CD14-positive monocyte (primary cell): Measurements from ENCODE around the gene LRRC47. TPM values are rescaled to one million over a fixed set of nuclear protein-coding genes. Genes with fewer than 3 reads are reported as not detected.
"Not testable (repeated sequence)": the region's sequence is repeated elsewhere in the genome, so short reads cannot be mapped to it uniquely, and the experiment has no call there.

Experiments used
- DNase-seq, 3 donors: peaks; one replicate each; pipeline ENCODE4 v3.0.0-alpha.2; 2011 to 2022
- H2AFZ ChIP-seq: 2 replicates; pipeline ENCODE4 v1.6.0; 2012; ENCODE audit warnings: mild to moderate bottlenecking, low read depth, low read length, inconsistent platforms; ENCODE audit not compliant: insufficient read depth, poor library complexity, severe bottlenecking
- H3K27ac ChIP-seq, 2 donors: 1 replicate in 1 of 2; 2 replicates in 1 of 2; pipeline ENCODE4 v1.5.1; 2012 to 2013; ENCODE audit warnings: low read length in 2 of 2, control low read depth in 1 of 2, inconsistent platforms in 1 of 2, low read depth in 1 of 2, mild to moderate bottlenecking in 1 of 2
- H3K27me3 ChIP-seq, 2 donors: one replicate each; pipeline versions ENCODE4 v1.6.0 to v1.6.1; 2011 to 2013; ENCODE audit warnings: low read length in 2 of 2; ENCODE audit not compliant: control insufficient read depth in 2 of 2, insufficient read depth in 2 of 2
- H3K36me3 ChIP-seq, 2 donors: replicated peaks in 1 of 2; 1 replicate in 1 of 2; 2 replicates in 1 of 2; pipeline versions ENCODE4 v1.5.1 to v1.6.1; 2012 to 2013; ENCODE audit warnings: low read length in 2 of 2, control low read depth in 1 of 2, inconsistent platforms in 1 of 2, mild to moderate bottlenecking in 1 of 2; ENCODE audit not compliant: insufficient read depth in 2 of 2, control insufficient read depth in 1 of 2
- H3K4me1 ChIP-seq, 2 donors: 1 replicate in 1 of 2; 2 replicates in 1 of 2; pipeline versions ENCODE4 v1.5.1 to v1.6.1; 2012 to 2013; ENCODE audit warnings: low read length in 2 of 2, control low read depth in 1 of 2, inconsistent platforms in 1 of 2, mild to moderate bottlenecking in 1 of 2, moderate library complexity in 1 of 2; ENCODE audit not compliant: insufficient read depth in 2 of 2, control insufficient read depth in 1 of 2
- H3K4me2 ChIP-seq: replicated peaks from 2 replicates; pipeline ENCODE3; 2012; ENCODE audit warnings: low read length, moderate library complexity, mild to moderate bottlenecking; ENCODE audit not compliant: poor library complexity, severe bottlenecking; ENCODE audit errors: extremely low read depth
- H3K4me3 ChIP-seq, 3 experiments: fragments of 200-600 bp in 1 of 3; sonication (generic) in 1 of 3; replicated peaks in 1 of 3; 1 replicate in 2 of 3; 2 replicates in 1 of 3; pipeline ENCODE4 v1.5.1; 2011 to 2013; ENCODE audit warnings: low read length in 3 of 3, mild to moderate bottlenecking in 3 of 3, control low read depth in 2 of 3, low read depth in 2 of 3, inconsistent platforms in 1 of 3, moderate library complexity in 1 of 3
- H3K79me2 ChIP-seq: 2 replicates; pipeline ENCODE4 v1.6.0; 2012; ENCODE audit warnings: mild to moderate bottlenecking, control low read depth, inconsistent platforms, low read length, moderate library complexity; ENCODE audit not compliant: insufficient read depth
- H3K9ac ChIP-seq: 2 replicates; pipeline ENCODE4 v1.6.0; 2017; ENCODE audit warnings: low read length, mild to moderate bottlenecking; ENCODE audit not compliant: insufficient read depth, poor library complexity, severe bottlenecking
- H3K9me3 ChIP-seq, 2 donors: replicated peaks in 1 of 2; 1 replicate in 1 of 2; 2 replicates in 1 of 2; pipeline versions ENCODE4 v1.5.1 to v1.6.1; 2012 to 2013; ENCODE audit warnings: low read length in 2 of 2, control low read depth in 1 of 2; ENCODE audit not compliant: control insufficient read depth in 1 of 2, insufficient read depth in 1 of 2
- H4K20me1 ChIP-seq: 2 replicates; pipeline ENCODE4 v1.6.0; 2012; ENCODE audit warnings: mild to moderate bottlenecking, low read length, control low read depth, moderate library complexity; ENCODE audit not compliant: insufficient read depth
- H3K27ac Mint-ChIP-seq, 7 donors: one replicate each; pipeline ENCODE4 v1.8.0; 2020; ENCODE audit warnings: mild to moderate bottlenecking in 7 of 7, mixed read lengths in 7 of 7, moderate library complexity in 6 of 7, inconsistent platforms in 2 of 7
- H3K27me3 Mint-ChIP-seq, 3 donors: one replicate each; pipeline ENCODE4 v1.8.0; 2021 to 2022; ENCODE audit warnings: low read depth in 3 of 3, mild to moderate bottlenecking in 3 of 3, mixed read lengths in 3 of 3, moderate library complexity in 3 of 3, inconsistent platforms in 1 of 3
- H3K36me3 Mint-ChIP-seq, 2 donors: one replicate each; pipeline ENCODE4 v1.8.0; 2020; ENCODE audit warnings: mixed read lengths in 2 of 2, inconsistent platforms in 1 of 2, mild to moderate bottlenecking in 1 of 2
- H3K4me1 Mint-ChIP-seq: one replicate; pipeline ENCODE4 v1.8.0; 2020; ENCODE audit warnings: mild to moderate bottlenecking, mixed read lengths
- H3K4me3 Mint-ChIP-seq, 2 donors: one replicate each; pipeline ENCODE4 v1.8.0; 2020; ENCODE audit warnings: mild to moderate bottlenecking in 2 of 2, mixed read lengths in 2 of 2, moderate library complexity in 1 of 2
- H3K9me3 Mint-ChIP-seq, 7 donors: one replicate each; pipeline ENCODE4 v1.8.0; 2020 to 2022; ENCODE audit warnings: mixed read lengths in 7 of 7, mild to moderate bottlenecking in 6 of 7, moderate library complexity in 6 of 7, inconsistent platforms in 2 of 7
- CTCF ChIP-seq: fragments of 200-600 bp; IDR thresholded peaks from one replicate; pipeline ENCODE4 v1.8.0; 2022; ENCODE audit warnings: antibody characterized with exemption, mild to moderate bottlenecking
- WGBS: methylation state at CpG from one replicate; pipeline ENCODE4 v1.1.5; 2013; ENCODE audit warnings: missing lambda C conversion rate; ENCODE audit not compliant: insufficient coverage; 5-methylcytosine and 5-hydroxymethylcytosine counted together
- intact Hi-C, 2 donors: fragments of 100-400 bp; cut with micrococcal nuclease; formaldehyde crosslinking; loops; one replicate each; pipeline versions ENCODE4 v1.15.0 to v1.15.1; 2023
- polyA plus RNA-seq, 3 donors: library from polyadenylated mRNA; depleted of rRNA in 1 of 3; unstranded in 2 of 3; stranded (reverse) in 1 of 3; fragments of 300-500 nt in 2 of 3; fragments of >200 nt in 1 of 3; fragmentation: Illumina TruSeq in 2 of 3; gene quantifications; 1 replicate in 2 of 3; 2 replicates in 1 of 3; pipeline ENCODE4 v1.2.3, GENCODE V29; 2012 to 2021

LRRC47 gene
- polyA plus RNA-seq, 3 donors: 17.8 to 24.8 (median 18.0) TPM

GRCh38 chr1:3750741-3751140, 45.6 kb downstream of the LRRC47 start:
- no peak overlapping the region for H3K4me3 Mint-ChIP-seq
- H3K79me2 ChIP-seq: no peaks in the 10 kb centered on the region
- H3K4me1 Mint-ChIP-seq: peaks cover 20% of the 10 kb centered on the region
- H3K9me3 ChIP-seq: no peaks in the 10 kb centered on the region
- H3K27ac ChIP-seq: no peak overlapping the region
- H2AFZ ChIP-seq: no peak overlapping the region
- H3K4me1 ChIP-seq: peaks cover 16 to 17% of the 10 kb centered on the region in 2 donors
- peaks cover 6 to 9% (median 6%) of the 10 kb centered on the region in 3 donors for H3K27me3 Mint-ChIP-seq
- no peak for TF ChIP-seq CTCF
- no peak for DNase-seq
- H4K20me1 ChIP-seq: no peaks in the 10 kb centered on the region
- no peak overlapping the region for H3K4me2 ChIP-seq
- no peak overlapping the region for H3K9ac ChIP-seq
- peaks cover 0 to 3% (median 0%) of the 10 kb centered on the region in 7 donors for H3K9me3 Mint-ChIP-seq
- no peaks in the 10 kb centered on the region for H3K36me3 Mint-ChIP-seq
- WGBS: 48% methylated on average over 2 of the region's 6 CpGs
- intact Hi-C loops: no loop called here
- no peaks in the 10 kb centered on the region for H3K36me3 ChIP-seq
- H3K4me3 ChIP-seq: no peak overlapping the region
- H3K27ac Mint-ChIP-seq: no peak overlapping the region
- H3K27me3 ChIP-seq: no peaks in the 10 kb centered on the region

DNA sequence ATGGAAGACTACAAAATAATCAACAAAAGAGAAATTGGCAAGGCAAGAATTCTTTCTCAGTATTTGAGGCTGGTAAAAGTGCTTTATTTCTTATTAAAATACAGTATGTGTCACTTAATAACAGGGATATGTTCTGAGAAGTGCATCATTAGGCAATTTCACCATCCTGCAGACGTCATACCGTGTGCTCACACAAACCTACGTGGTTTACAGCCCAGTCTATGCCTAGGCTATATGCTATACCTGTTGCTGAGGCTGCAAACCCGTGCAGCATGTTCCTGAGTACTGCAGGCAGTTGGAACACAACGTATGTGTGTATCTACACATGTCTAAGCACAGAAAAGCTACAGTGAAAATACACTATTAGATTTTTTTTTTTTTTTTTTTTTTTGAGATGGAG, 46.8 kb downstream of the LRRC47 start:
- Mint-ChIP-seq H3K27me3 (peaks cover 2 to 7% (median 7%) of the 10 kb centered on the region in 3 donors), H3K27ac (no peak overlapping the region), H3K4me1 (peaks cover 28% of the 10 kb centered on the region), H3K36me3 (no peaks in the 10 kb centered on the region), H3K9me3 (peaks cover 0 to 3% (median 0%) of the 10 kb centered on the region in 7 donors), H3K4me3 (no peak overlapping the region)
- Histone ChIP-seq H3K4me2 (no peak overlapping the region), H3K79me2 (no peaks in the 10 kb centered on the region), H4K20me1 (no peaks in the 10 kb centered on the region), H3K27me3 (no peaks in the 10 kb centered on the region), H2AFZ (no peak overlapping the region), H3K9me3 (no peaks in the 10 kb centered on the region), H3K4me1 (peaks cover 16 to 17% of the 10 kb centered on the region in 2 donors), H3K36me3 (no peaks in the 10 kb centered on the region), H3K4me3 (no peak overlapping the region), H3K9ac (no peak overlapping the region), H3K27ac (no peak overlapping the region)
- no peak for TF ChIP-seq CTCF
- intact Hi-C loops: no loop called here
- WGBS: 100% methylated on average over 1 of the region's 5 CpGs
- DNase-seq: no peak

DNA sequence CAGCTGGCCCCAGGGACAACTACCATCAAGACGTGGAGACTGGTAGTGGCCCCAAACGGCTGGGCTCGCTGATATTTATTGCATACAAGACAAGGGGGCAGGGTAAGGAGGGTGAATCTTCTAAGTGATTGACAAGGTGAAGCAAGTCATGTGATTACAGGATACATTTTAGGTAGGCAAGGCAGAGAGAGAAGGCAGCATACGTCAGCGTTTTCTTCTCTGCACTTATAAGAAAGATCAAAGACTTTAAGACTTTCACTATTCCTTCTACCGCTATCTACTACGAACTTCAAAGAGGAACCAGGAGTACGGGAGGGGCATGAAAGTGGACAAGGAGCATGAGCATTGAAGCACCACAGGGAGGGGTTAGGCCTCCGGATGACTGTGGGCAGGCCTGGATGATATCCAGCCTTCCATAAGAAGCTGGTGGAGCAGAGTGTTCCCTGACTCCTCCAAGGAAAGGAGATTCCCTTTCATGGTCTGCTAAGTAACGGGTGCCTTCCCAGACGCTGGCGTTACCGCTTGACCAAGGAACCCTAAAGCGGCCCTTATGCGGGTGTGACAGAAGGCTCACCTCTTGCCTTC, 47.9 kb downstream of the LRRC47 start:
- H3K27ac ChIP-seq, H2AFZ ChIP-seq, intact Hi-C loops, H3K4me2 ChIP-seq, H3K27me3 ChIP-seq, DNase-seq, H3K36me3 Mint-ChIP-seq, H3K9ac ChIP-seq, H3K36me3 ChIP-seq, H3K9me3 ChIP-seq, H3K79me2 ChIP-seq, H3K4me3 ChIP-seq, H3K27me3 Mint-ChIP-seq, H3K9me3 Mint-ChIP-seq, H4K20me1 ChIP-seq: not testable (repeated sequence)
- Mint-ChIP-seq H3K4me1 (peaks cover 33% of the 10 kb centered on the region), H3K27ac (peak overlapping the region in 2 of 7 donors; percentile 23 to 50), H3K4me3 (peak overlapping the region in 1 of 2 donors; percentile 78)
- peaks cover 16 to 21% of the 10 kb centered on the region in 2 donors for H3K4me1 ChIP-seq
- WGBS: 94% methylated on average over 2 of the region's 15 CpGs
